SIG-M5 treated with dmso at 0.1 percent for 504 hours (cell line): Measurements from ENCODE around the gene ANAPC2.

ENCODE experiments used
- DNase-seq: peaks from one replicate; lab custom pipeline; 2025; ENCODE audit not compliant: unreplicated experiment; lab: John Stamatoyannopoulos, UW

ANAPC2 gene

DNA sequence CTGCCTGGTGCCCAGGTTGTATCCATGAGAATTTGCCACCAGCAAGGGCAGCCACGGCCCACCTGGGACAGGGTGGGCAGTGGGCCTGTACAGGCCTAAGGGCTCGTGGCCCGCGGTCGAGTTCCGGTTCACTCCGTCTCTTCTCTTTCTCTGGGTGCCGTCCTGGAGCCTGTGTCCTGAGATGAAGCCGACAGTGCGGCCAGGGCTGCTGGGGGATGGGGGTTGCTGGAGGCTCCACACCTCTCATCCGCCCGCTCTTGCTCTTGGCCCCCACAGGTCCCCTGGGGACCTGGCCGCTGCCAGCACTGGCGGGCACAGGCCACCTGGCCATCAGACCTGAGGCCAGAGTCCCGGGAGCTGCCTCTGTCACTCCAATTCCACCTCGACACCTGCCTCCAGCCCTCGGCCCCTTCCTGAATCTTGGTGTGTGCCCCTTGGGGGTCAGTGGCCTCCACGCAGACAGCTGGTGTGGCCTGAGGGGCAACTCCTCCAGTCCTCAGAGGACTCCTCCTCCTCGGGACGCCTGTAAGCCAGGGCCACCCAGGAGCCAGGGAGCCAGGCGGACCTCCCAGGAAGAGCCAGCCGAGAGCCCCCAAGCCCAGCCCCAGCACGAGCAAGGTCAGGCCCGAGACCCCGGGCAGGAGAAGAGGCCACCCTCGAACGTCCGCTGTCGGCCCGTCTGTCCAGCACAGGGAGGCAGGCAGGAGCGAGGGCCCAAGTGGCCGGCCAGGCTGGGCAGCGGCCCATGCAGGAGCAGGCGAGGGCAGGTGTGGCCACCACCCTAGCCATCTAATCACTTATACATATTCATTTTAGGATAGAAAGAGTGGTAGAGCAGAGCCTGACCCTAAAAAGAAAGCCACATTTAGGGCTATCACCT lies 23.8 kb downstream of the ANAPC2 start:
- DNase-seq: no peak

DNA sequence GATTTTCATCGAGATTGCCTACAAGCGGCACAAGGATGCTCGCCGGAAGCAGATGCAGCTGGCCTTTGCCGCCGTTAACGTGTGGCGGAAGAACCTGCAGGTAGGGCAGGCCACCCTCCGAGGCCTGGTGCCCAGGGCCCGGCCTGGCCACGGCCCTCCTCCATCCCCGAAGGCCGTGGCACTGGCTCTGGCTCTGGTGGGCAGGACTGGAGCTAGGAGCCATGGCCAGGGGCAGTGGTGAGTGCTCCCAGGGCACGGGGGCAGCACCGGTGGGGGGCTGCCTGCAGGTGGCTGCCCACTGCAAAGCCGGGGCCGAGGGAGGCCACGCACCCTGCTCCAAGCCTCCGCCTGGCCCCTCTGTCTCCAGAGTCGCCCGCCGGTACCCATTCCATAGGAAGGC lies 24.6 kb downstream of the ANAPC2 start:
- DNase-seq: no peak

- no peak for DNase-seq
Measured at GRCh38 chr9:137163365-137163715, 25.0 kb downstream of the ANAPC2 start.

DNA sequence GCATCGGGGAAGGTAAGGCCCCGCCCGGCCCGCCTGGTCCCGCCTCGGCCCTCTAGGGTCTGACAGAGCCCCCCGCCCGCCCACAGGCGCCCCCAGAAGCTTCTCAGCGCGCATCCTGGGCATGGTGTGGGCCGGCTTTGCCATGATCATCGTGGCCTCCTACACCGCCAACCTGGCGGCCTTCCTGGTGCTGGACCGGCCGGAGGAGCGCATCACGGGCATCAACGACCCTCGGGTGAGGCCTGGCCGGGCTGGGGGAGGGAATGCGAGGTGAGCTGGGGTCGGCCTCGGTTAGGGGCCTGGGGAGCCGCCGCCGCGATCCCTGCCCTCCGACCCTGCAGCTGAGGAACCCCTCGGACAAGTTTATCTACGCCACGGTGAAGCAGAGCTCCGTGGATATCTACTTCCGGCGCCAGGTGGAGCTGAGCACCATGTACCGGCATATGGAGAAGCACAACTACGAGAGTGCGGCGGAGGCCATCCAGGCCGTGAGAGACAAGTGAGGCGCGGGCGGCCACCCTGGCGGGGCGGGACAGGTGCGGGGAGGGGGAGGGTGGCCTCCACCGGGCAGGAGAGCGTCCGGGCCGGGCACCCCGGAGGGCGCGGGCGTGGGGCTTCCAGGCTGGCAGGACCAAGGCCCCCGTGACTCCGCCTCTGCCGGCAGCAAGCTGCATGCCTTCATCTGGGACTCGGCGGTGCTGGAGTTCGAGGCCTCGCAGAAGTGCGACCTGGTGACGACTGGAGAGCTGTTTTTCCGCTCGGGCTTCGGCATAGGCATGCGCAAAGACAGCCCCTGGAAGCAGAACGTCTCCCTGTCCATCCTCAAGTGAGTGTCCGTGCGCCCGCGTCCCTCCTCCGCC lies 25.6 kb downstream of the ANAPC2 start:
- no peak for DNase-seq

DNA sequence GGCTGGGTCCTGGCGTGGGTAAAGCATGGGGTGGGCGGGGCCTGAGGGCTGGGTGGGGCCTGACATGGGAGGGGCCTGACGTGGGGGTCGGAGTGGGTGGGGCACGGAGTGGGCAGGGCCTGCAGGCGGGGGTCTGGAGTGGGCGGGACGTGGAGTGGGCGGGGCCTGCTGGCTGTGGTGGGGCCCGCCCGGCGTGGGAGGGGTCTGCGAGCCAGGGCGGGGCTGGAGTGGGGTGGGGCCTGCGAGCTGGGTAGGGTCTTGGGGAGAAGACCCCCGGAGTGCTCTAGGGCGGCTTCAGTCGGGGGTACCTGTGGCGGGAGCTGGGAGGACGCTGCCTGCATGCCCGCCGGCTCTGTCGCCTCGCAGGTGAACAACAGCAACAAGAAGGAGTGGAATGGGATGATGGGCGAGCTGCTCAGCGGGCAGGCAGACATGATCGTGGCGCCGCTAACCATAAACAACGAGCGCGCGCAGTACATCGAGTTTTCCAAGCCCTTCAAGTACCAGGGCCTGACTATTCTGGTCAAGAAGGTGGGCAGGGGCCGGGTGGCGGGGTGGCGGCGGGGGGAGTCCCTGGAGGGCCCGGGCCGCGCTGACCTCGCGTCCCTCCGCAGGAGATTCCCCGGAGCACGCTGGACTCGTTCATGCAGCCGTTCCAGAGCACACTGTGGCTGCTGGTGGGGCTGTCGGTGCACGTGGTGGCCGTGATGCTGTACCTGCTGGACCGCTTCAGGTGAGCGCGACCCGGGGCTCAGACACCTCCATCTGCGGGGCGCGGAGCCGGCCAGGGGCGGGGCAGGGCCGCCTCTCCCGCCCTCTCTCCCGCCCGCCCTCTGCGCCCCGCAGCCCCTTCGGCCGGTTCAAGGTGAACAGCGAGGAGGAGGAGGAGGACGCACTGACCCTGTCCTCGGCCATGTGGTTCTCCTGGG lies 26.5 kb downstream of the ANAPC2 start:
- DNase-seq: no peak

DNA sequence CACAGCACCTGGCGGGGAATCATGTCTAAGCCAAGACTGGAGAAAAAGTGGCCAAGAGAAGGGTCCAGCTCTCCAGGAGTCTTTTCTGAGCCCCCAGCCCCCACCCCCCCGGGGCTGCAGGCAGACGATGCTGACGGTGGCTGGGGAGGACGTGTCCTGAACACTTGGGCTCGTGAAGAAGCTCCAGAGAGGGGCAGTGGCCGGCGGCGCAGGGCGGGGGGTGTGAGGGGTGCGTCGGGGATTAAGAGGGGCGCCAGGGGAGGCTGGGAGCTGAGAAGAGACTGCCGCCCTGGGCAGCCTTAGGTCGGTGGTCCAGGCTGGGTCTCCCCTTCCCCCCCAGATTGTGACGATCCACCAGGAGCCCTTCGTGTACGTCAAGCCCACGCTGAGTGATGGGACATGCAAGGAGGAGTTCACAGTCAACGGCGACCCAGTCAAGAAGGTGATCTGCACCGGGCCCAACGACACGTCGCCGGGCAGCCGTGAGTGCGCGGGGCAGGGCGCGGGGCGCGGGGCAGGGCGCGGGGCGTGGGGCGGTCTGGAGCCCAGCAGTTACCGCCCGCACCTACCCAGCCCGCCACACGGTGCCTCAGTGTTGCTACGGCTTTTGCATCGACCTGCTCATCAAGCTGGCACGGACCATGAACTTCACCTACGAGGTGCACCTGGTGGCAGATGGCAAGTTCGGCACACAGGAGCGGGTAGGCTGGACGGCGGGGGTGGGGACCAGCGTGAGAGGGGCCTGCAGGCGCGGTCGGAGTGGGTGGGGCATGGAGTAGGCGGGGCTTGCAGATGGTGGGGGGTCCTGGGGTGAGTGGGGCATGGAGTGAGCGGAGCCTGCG lies 27.4 kb downstream of the ANAPC2 start:
- DNase-seq: no peak

GRCh38 chr9:137160054-137160425 lies 28.3 kb downstream of the ANAPC2 start:
- no peak for DNase-seq

DNA sequence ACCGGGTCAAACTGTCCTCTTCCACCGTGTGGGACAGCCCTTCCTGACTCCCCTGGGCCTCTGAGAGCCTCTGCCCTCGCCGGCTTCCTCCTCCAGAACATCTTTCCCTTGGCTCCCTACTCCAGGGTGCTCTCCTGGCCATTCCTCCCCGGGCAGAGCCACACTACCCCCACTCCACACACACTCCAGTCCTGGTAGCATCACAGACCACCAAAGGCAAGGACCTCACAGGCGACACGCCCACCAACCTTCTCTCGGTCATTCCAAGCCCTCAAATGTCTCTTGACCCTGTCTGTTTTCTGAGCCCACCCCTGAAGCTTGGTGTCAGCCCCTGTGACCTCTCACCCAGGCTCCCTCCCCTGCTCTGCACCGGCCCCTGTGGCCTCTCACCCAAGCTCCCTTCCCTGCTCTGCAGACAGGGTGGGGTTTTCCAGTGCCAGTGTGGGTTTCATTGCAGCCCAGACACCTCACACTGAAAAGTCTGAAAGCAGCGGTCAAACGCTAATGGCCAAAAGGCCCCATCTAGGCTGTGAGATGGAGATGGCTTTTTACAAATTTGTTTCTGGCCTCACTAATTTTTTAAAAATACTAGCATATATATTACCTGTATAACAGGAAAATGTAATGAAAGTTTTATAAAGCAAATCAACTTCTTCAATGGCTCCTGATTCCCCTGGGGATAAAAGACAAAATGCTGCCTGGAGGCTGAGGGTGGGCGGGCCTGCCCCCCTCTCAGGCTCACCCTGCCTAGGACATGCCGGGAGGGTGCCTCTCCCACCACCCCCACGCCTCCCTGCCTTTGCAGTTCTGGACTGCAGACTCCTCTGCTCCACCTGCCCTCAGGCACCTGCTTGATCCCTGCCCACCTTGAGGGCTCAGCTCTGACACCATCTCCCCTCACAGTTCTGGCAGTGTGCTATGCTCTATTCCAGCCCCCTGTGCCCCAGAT lies 29.0 kb downstream of the ANAPC2 start:
- DNase-seq: no peak

DNA sequence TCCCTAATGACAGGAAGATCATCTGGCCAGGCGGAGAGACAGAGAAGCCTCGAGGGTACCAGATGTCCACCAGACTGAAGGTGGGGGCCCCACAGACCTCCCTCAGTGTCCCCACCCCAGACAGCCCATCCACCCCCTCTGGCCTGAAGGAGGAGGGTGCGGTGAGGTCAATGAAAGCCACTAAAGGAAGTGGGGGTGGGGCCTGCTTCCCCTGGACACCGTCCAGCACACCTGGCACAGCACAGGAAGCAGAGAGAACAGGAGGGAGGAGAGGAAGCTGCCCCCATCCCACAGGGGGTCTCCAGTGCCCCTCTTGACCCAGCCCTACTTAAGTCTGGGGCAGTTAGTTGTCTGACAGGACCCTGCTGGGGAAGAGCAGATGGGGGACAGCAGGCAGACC lies 29.7 kb downstream of the ANAPC2 start:
- DNase-seq: no peak

DNA sequence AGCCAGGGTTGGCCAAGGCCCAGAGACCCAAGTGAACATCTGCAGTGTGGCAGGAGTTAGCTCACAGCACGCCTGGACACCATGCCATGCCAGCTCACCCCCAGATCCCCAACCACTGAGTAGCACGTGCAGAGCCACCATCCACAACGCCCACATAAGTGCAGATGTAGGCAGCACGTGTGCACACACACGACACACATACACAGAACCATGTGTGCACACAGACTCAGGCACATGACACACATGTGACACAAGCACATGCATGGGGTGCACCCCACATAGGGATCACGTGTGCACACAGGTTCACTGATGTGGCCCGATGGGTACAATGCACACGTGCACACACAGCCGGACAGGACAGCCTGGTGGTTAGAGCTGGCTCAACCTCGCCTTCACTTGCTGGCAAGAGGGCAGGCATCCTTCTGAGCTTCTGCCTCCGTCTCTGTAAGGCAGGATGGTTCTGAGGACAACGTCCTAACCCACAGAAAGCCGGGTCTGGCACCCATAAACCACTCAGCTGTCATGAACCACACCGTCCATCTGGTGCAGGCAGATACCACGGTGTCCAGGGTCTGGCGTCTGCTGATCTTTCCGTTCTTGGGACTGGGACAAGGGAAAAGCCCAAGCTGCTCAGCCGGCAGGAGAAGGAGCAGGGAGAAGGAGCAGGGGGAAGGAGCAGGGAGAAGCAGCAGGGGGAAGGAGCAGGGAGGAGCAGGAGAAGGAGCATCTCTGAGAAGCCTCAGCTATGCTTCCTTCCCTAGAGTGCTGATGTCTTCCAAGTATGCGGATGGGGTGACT lies 30.5 kb downstream of the ANAPC2 start:
- no peak for DNase-seq

- no peak for DNase-seq
Measured at GRCh38 chr9:137156567-137157375, 31.6 kb downstream of the ANAPC2 start.

DNA sequence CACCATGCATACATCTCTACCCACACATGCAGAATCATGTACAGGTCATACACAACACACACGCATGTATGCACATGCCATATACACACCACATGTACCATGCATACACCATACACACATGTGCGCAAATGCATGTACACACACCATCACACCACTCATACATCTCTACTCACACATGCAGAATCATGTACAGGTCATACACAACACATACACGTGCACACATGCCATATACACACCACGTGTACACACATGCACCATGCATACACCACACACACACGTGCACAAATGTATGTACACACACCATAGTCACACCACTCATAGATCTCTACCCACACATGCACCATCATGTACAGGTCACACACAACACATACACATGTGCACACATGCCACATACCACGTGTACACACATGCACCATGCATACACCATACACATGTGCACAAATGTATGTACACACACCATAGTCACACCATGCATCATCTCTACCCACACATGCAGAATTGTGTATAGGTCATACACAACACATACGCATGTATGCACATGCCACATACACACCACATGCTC lies 35.4 kb downstream of the ANAPC2 start:
- no peak for DNase-seq

- peak; percentile 67 for DNase-seq
Measured at GRCh38 chr9:137150617-137151457, 37.5 kb downstream of the ANAPC2 start.

- no peak for DNase-seq
Measured at GRCh38 chr9:137149942-137150616, 38.3 kb downstream of the ANAPC2 start.

- no peak for DNase-seq
Measured at GRCh38 chr9:137149363-137149762, 39.0 kb downstream of the ANAPC2 start.

GRCh38 chr9:137148661-137149060 lies 39.7 kb downstream of the ANAPC2 start:
- no peak for DNase-seq
